GM23338 (cell line): ENCODE results near the gene MICALL1.

Source experiments
- CREB1 ChIP-seq: fragments of 250-450 bp; sonication (Bioruptor Pico); IDR thresholded peaks from 2 replicates; pipeline ENCODE4 v1.5.0; 2020; ENCODE audit warnings: low read depth, mild to moderate bottlenecking, moderate library complexity
- CTCF ChIP-seq, 2 experiments: fragments of 200-600 bp in 1 of 2; sonication (generic) in 1 of 2; conservative IDR thresholded peaks; 2 replicates each; pipeline versions ENCODE4 v1.5.1 to v1.6.1; 2016 to 2017; ENCODE audit warnings: antibody characterized with exemption in 2 of 2, low read depth in 2 of 2, mild to moderate bottlenecking in 2 of 2, moderate library complexity in 1 of 2
- EZH2 ChIP-seq: fragments of 200-600 bp; sonication (generic); IDR thresholded peaks from one replicate; pipeline ENCODE4 v1.8.0; 2017; ENCODE audit warnings: antibody characterized with exemption, mild to moderate bottlenecking, low read depth; ENCODE audit not compliant: unreplicated experiment
- EZH2phosphoT487 ChIP-seq: fragments of 200-600 bp; sonication (generic); IDR thresholded peaks from one replicate; pipeline ENCODE4 v1.8.1; 2018; ENCODE audit warnings: antibody characterized with exemption; ENCODE audit not compliant: unreplicated experiment
- JUNB ChIP-seq: IDR thresholded peaks from one replicate; pipeline ENCODE4 v1.6.1; 2016; ENCODE audit warnings: antibody characterized with exemption; ENCODE audit not compliant: unreplicated experiment
- POLR2AphosphoS5 ChIP-seq: IDR thresholded peaks from 2 replicates; pipeline ENCODE4 v1.6.1; 2016; ENCODE audit warnings: antibody characterized with exemption, low read depth
- REST ChIP-seq: IDR thresholded peaks from one replicate; pipeline ENCODE4 v1.6.1; 2018; ENCODE audit warnings: antibody characterized with exemption; ENCODE audit not compliant: unreplicated experiment
- ZNF462 ChIP-seq: fragments of 250-450 bp; sonication (Bioruptor Pico); IDR thresholded peaks from 2 replicates; pipeline ENCODE4 v1.5.0; 2020; ENCODE audit warnings: mild to moderate bottlenecking, moderate library complexity

- no peak for TF ChIP-seq CTCF (conservative IDR thresholded peaks at IDR 0.05; ENCODE audit: low read depth in 2 of 2)
- TF ChIP-seq EZH2: no peak
- no peak for TF ChIP-seq REST
- TF ChIP-seq EZH2phosphoT487: no peak
- no peak for TF ChIP-seq POLR2AphosphoS5
- TF ChIP-seq CREB1 (CRISPR knock-in tag): no peak
- TF ChIP-seq JUNB: no peak
- no peak for TF ChIP-seq ZNF462
Measured at GRCh38 chr22:37927637-37927936, 21.5 kb downstream of the MICALL1 start.
